Spleen (tissue), 7 donors: ENCODE results near the gene NPLOC4.

ENCODE experiments used
- POLR2A ChIP-seq, 3 donors: fragments of 450-650 bp; IDR thresholded peaks; one replicate each; pipeline ENCODE4 v1.5.1; 2017; ENCODE audit warnings: antibody characterized with exemption in 3 of 3, mild to moderate bottlenecking in 1 of 3
- POLR2AphosphoS5 ChIP-seq, 3 donors: sonication (generic); formaldehyde crosslinking; IDR thresholded peaks; one replicate each; pipeline ENCODE4 v1.5.1; 2017; ENCODE audit warnings: antibody characterized with exemption in 3 of 3
- TF ChIP-seq, protein P1 (sequence below), 11 experiments: fragments of 200-600 bp in 7 of 11; fragments of 450-650 bp in 4 of 11; sonication (generic) in 4 of 11; IDR thresholded peaks in 8 of 11; conservative IDR thresholded peaks in 3 of 11; 1 replicate in 7 of 11; 2 replicates in 4 of 11; pipeline versions ENCODE4 v1.4.0 to v1.8.0; 2016 to 2021; ENCODE audit warnings: antibody characterized with exemption in 11 of 11, inconsistent platforms in 4 of 11, mild to moderate bottlenecking in 1 of 11
- donor health status: DM: no; HTN: no; CAD: no; lungs with moderate emphysema.
- donor health status: DM: no; HTN: no; CAD: no.
- donor health status: DM: no; HTN: no; CAD: no.

DNA sequence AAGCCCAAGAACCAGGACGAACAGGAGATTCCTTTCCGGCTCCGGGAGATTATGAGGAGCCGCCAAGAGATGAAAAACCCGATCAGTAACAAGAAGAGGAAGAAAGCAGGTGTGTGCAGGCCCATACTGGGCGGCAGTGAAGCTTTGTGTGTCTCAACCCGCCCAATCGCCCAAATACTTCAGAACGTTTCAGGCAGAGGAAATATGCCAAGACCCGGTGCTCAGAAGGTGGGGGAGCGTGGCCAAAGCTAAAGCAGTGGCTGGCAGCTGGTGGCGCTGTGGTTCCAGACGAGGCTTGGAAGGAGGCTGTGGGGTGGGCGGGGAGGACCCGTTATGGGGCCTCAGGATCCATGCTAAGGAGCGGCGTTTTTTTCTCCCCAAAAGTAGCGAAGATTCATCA, 30.8 kb upstream of the NPLOC4 start:
- TF ChIP-seq, protein P1, sequence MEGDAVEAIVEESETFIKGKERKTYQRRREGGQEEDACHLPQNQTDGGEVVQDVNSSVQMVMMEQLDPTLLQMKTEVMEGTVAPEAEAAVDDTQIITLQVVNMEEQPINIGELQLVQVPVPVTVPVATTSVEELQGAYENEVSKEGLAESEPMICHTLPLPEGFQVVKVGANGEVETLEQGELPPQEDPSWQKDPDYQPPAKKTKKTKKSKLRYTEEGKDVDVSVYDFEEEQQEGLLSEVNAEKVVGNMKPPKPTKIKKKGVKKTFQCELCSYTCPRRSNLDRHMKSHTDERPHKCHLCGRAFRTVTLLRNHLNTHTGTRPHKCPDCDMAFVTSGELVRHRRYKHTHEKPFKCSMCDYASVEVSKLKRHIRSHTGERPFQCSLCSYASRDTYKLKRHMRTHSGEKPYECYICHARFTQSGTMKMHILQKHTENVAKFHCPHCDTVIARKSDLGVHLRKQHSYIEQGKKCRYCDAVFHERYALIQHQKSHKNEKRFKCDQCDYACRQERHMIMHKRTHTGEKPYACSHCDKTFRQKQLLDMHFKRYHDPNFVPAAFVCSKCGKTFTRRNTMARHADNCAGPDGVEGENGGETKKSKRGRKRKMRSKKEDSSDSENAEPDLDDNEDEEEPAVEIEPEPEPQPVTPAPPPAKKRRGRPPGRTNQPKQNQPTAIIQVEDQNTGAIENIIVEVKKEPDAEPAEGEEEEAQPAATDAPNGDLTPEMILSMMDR (IDR thresholded peaks at IDR 0.05 in 8 of 11, conservative IDR thresholded peaks at IDR 0.05 in 3 of 11): no peak
- TF ChIP-seq POLR2AphosphoS5 (IDR thresholded peaks at IDR 0.05): no peak
- TF ChIP-seq POLR2A (IDR thresholded peaks at IDR 0.05): no peak
